Measurements from ENCODE around the gene OSBPL6. TPM values are rescaled to one million over a fixed set of nuclear protein-coding genes. Genes with fewer than 3 reads are reported as not detected.

Gene OSBPL6
- total and polyA plus RNA-seq, 10 of the 15 experiments (the other 5 are each of a cell fraction or from before 2014, with no cell fraction given): 0.01 to 0.08 (median 0.03) TPM; not detected in 5

GRCh38 chr2:178374865-178375264 is 180.6 kb downstream of the OSBPL6 start:
- DNase-seq (ENCODE audit: low read depth, low spot score) (no peak), FAIRE-seq (no peak), ATAC-seq (no peak)
- no peak overlapping the region for H2AFZ ChIP-seq (ENCODE audit: control insufficient read depth, low read depth, low read length)
- POLR2A ChIA-PET: no interaction called here
- CTCF ChIA-PET: interaction anchor here (0.7 to 1.1 kb wide), 2 partner anchors 11 to 206 kb away, joined by 3 read pairs; no protein-coding TSS in a partner anchor
- H3K79me2 ChIP-seq (ENCODE audit: control insufficient read depth, insufficient read depth, low read length): no peaks in the 10 kb centered on the region
- in situ Hi-C loops (cut with MboI): no loop called here
- 0% methylated on average over 1 of the region's 1 CpG for WGBS (ENCODE audit: insufficient coverage, insufficient replicate concordance, low lambda C conversion rate, missing lambda C conversion rate)
- no peak overlapping the region for H3K27ac ChIP-seq (ENCODE audit: control insufficient read depth, insufficient read depth)
- H4K20me1 ChIP-seq (ENCODE audit: control insufficient read depth, insufficient read depth): no peaks in the 10 kb centered on the region
- TF ChIP-seq RUNX3 (IDR thresholded peaks at IDR 0.05; ENCODE audit: low read length) (no peak), ZNF274 (IDR thresholded peaks at IDR 0.05; ENCODE audit: insufficient read depth, insufficient read length) (no peak), RELB (IDR thresholded peaks at IDR 0.05; ENCODE audit: low read depth) (no peak), MAX (IDR thresholded peaks at IDR 0.05; ENCODE audit: low read depth, low read length) (no peak), BHLHE40 (IDR thresholded peaks at IDR 0.05; ENCODE audit: borderline replicate concordance in 1 of 2, low read depth in 2 of 2, low read length in 1 of 2) (no peak), PKNOX1 (IDR thresholded peaks at IDR 0.05) (no peak), ZBED1 (IDR thresholded peaks at IDR 0.05; ENCODE audit: borderline replicate concordance) (no peak), IRF3 (IDR thresholded peaks at IDR 0.05) (no peak), NFIC (IDR thresholded peaks at IDR 0.05; ENCODE audit: low read depth, low read length) (no peak), E2F8 (IDR thresholded peaks at IDR 0.05; ENCODE audit: low read depth, partially characterized antibody) (no peak), MTA3 (IDR thresholded peaks at IDR 0.05; ENCODE audit: borderline replicate concordance, low read length) (no peak), HDAC2 (IDR thresholded peaks at IDR 0.05) (no peak)
- H3K27me3 ChIP-seq (replicated peaks in 1 of 2; ENCODE audit: control insufficient read depth in 2 of 2, insufficient read depth in 2 of 2, low read length in 1 of 2): no peaks in the 10 kb centered on the region; a peak in 2 of 4 replicates
- BruUV-seq (replicated peaks): no TSS peak
- RAD21 ChIA-PET (ENCODE audit: unreplicated experiment): no interaction called here
- no peaks in the 10 kb centered on the region for H3K36me3 ChIP-seq (ENCODE audit: control insufficient read depth in 2 of 2, insufficient read depth in 2 of 2, low read length in 1 of 2)
- no peaks in the 10 kb centered on the region for H3K4me1 ChIP-seq (ENCODE audit: control insufficient read depth, insufficient read depth, low read length)
- intact Hi-C loops (cut with micrococcal nuclease; ENCODE audit: unreplicated experiment): no loop called here
- H3K4me3 ChIP-seq: no peak overlapping the region
- no peak overlapping the region for H3K4me2 ChIP-seq (ENCODE audit: control insufficient read depth, insufficient read depth)
- H3K9me3 ChIP-seq (replicated peaks; ENCODE audit: control insufficient read depth, insufficient read depth, low read length): no peaks in the 10 kb centered on the region
- no peak overlapping the region for H3K9ac ChIP-seq (ENCODE audit: control insufficient read depth, insufficient read depth, low read length)
- SMC1A ChIA-PET (ENCODE audit: uncharacterized antibody, unreplicated experiment): no interaction called here
